ENCODE data around the gene SLF2. TPM values are rescaled to one million over a fixed set of nuclear protein-coding genes. Genes with fewer than 3 reads are reported as not detected.

SLF2 gene
- total and polyA plus RNA-seq, 2 of the 13 experiments (the other 11 are each of a cell fraction or from before 2014, with no cell fraction given) = 12.2 to 48.1 TPM

DNA sequence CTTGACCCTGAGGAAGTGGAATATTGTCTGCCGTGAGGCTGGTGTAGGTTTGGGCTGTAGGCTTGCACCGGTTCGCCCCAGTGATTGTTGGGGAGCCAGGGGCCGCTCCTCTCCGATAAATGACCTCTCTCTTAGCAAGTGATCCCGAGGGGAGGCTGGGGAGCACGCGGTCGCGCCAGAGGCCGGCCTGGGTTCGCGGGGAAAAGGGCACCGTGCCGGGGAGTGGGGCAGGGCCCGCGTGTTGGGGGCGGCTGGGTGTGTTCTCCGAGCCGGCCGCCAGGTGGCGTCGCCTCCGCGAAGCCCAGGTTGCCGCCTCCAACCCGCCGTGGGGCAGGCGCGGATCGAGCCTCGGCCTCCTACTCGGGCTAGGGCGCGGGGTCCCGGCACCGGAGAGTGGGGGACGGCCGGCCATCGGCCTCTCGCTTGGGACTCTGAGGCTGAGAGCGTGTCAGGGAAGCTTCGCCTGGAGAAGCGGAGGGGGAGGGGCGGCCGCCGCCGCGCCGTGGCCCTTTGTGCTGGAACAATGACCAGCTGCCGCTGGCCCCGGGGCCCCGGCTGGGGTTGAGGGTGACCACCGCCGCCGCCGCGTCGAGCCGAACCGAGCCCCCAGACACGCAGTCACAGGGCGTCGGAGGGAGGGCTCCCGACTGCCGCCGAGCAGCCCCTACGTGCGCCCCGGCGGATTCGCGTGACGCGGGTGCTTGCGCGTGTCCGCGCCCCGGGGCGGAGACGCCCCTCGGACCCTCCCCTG, 86.4 kb downstream of the SLF2 start (continued):
- TF ChIP-seq SOX6 (IDR thresholded peaks at IDR 0.05) = no peak
- TF ChIP-seq SOX6 (CRISPR knock-in tag; IDR thresholded peaks at IDR 0.05) = peak; percentile 79
- TF ChIP-seq, protein P1, sequence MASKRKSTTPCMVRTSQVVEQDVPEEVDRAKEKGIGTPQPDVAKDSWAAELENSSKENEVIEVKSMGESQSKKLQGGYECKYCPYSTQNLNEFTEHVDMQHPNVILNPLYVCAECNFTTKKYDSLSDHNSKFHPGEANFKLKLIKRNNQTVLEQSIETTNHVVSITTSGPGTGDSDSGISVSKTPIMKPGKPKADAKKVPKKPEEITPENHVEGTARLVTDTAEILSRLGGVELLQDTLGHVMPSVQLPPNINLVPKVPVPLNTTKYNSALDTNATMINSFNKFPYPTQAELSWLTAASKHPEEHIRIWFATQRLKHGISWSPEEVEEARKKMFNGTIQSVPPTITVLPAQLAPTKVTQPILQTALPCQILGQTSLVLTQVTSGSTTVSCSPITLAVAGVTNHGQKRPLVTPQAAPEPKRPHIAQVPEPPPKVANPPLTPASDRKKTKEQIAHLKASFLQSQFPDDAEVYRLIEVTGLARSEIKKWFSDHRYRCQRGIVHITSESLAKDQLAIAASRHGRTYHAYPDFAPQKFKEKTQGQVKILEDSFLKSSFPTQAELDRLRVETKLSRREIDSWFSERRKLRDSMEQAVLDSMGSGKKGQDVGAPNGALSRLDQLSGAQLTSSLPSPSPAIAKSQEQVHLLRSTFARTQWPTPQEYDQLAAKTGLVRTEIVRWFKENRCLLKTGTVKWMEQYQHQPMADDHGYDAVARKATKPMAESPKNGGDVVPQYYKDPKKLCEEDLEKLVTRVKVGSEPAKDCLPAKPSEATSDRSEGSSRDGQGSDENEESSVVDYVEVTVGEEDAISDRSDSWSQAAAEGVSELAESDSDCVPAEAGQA (IDR thresholded peaks at IDR 0.05; ENCODE audit: low read depth) = 0 out of 2 replicates have a peak, but pooled peaks have one; percentile 33
- TF ChIP-seq, protein P1 (CRISPR knock-in tag; IDR thresholded peaks at IDR 0.05; ENCODE audit: borderline replicate concordance) = no peak; the same call in 1 of the 2 replicates
- no peak for TF ChIP-seq SNRNP70 (IDR thresholded peaks at IDR 0.05; ENCODE audit: low read depth, low read length)
- no peak for TF ChIP-seq PCBP1 (IDR thresholded peaks at IDR 0.05; ENCODE audit: borderline replicate concordance, low read depth, low read length)
- peak; percentile 71; the same call in 1 of the 2 replicates for TF ChIP-seq ZC3H13 (CRISPR knock-in tag; IDR thresholded peaks at IDR 0.05)
- TF ChIP-seq, protein P2, sequence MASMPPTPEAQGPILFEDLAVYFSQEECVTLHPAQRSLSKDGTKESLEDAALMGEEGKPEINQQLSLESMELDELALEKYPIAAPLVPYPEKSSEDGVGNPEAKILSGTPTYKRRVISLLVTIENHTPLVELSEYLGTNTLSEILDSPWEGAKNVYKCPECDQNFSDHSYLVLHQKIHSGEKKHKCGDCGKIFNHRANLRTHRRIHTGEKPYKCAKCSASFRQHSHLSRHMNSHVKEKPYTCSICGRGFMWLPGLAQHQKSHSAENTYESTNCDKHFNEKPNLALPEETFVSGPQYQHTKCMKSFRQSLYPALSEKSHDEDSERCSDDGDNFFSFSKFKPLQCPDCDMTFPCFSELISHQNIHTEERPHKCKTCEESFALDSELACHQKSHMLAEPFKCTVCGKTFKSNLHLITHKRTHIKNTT (CRISPR knock-in tag; IDR thresholded peaks at IDR 0.05) = no peak
- peak; percentile 29; the same call in 1 of the 2 replicates for TF ChIP-seq SIN3A (IDR thresholded peaks at IDR 0.05; ENCODE audit: borderline replicate concordance, low read depth, low read length)
- no peak for TF ChIP-seq ZNF432 (CRISPR knock-in tag; IDR thresholded peaks at IDR 0.05; ENCODE audit: borderline replicate concordance)
- no peak for TF ChIP-seq MLLT10 (CRISPR knock-in tag; IDR thresholded peaks at IDR 0.05)
- TF ChIP-seq, protein P3, sequence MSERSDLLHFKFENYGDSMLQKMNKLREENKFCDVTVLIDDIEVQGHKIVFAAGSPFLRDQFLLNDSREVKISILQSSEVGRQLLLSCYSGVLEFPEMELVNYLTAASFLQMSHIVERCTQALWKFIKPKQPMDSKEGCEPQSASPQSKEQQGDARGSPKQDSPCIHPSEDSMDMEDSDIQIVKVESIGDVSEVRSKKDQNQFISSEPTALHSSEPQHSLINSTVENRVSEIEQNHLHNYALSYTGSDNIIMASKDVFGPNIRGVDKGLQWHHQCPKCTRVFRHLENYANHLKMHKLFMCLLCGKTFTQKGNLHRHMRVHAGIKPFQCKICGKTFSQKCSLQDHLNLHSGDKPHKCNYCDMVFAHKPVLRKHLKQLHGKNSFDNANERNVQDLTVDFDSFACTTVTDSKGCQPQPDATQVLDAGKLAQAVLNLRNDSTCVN (CRISPR knock-in tag; IDR thresholded peaks at IDR 0.05; ENCODE audit: borderline replicate concordance) = peak; percentile 52; the same call in 1 of the 2 replicates
- TF ChIP-seq ZIK1 (CRISPR knock-in tag; IDR thresholded peaks at IDR 0.05; ENCODE audit: borderline replicate concordance, low read depth) = no peak
- peak; percentile 64 for TF ChIP-seq TAF1 (CRISPR knock-in tag; IDR thresholded peaks at IDR 0.05)
- peak; percentile 94 for TF ChIP-seq AGO1 (IDR thresholded peaks at IDR 0.05; ENCODE audit: low read depth, low read length, poor library complexity, severe bottlenecking)
- TF ChIP-seq, protein P4, sequence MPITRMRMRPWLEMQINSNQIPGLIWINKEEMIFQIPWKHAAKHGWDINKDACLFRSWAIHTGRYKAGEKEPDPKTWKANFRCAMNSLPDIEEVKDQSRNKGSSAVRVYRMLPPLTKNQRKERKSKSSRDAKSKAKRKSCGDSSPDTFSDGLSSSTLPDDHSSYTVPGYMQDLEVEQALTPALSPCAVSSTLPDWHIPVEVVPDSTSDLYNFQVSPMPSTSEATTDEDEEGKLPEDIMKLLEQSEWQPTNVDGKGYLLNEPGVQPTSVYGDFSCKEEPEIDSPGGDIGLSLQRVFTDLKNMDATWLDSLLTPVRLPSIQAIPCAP (CRISPR knock-in tag; IDR thresholded peaks at IDR 0.05; ENCODE audit: low read depth) = no peak
- TF ChIP-seq, protein P5, sequence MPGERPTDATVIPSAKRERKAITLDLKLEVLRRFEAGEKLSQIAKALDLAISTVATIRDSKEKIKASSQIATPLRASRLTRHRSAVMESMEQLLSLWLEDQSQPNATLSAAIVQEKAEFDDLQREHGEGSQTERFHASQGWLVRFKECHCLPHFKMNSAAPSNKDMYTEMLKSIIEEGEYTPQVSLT (CRISPR knock-in tag; IDR thresholded peaks at IDR 0.05; ENCODE audit: borderline replicate concordance, low read depth) = no peak
- no peak; the same call in none of the 2 replicates for TF ChIP-seq ZMAT3 (CRISPR knock-in tag; conservative IDR thresholded peaks at IDR 0.05)

Measured in HepG2 (cell line).